Astrocyte (in vitro differentiated cells and primary cell): ENCODE data around the gene POMZP3. TPM values are rescaled to one million over a fixed set of nuclear protein-coding genes. Genes with fewer than 3 reads are reported as not detected.
A peak's percentile ranks its signal among the peaks of the same experiment; 100 is the strongest.
"Not testable (repeated sequence)": the region's sequence is repeated elsewhere in the genome, so short reads cannot be mapped to it uniquely, and the experiment has no call there.

ENCODE experiments used
- DNase-seq: peaks from one replicate; pipeline ENCODE4 v3.0.0-alpha.2; 2010; ENCODE audit warnings: low read depth
- FAIRE-seq: peaks from 2 replicates; lab custom pipeline; 2011; peaks lifted over from hg19 to GRCh38; lab: Jason Lieb, UNC
- H2AFZ ChIP-seq: 2 replicates; pipeline ENCODE4 v1.6.0; 2012; ENCODE audit warnings: low read depth, low read length, inconsistent platforms
- H3K27ac ChIP-seq: 2 replicates; pipeline ENCODE4 v1.5.1; 2011; ENCODE audit warnings: low read depth, low read length, inconsistent platforms
- H3K27me3 ChIP-seq: 2 replicates; pipeline ENCODE4 v1.6.0; 2011; ENCODE audit warnings: low read length, inconsistent platforms; ENCODE audit not compliant: insufficient read depth
- H3K36me3 ChIP-seq: 2 replicates; pipeline ENCODE4 v1.5.1; 2011; ENCODE audit warnings: low read length, inconsistent platforms; ENCODE audit not compliant: insufficient read depth
- H3K4me1 ChIP-seq: 2 replicates; pipeline ENCODE4 v1.5.1; 2011; ENCODE audit warnings: low read length, inconsistent platforms; ENCODE audit not compliant: insufficient read depth
- H3K4me2 ChIP-seq: 2 replicates; pipeline ENCODE4 v1.6.0; 2012; ENCODE audit warnings: low read length, inconsistent platforms
- H3K4me3 ChIP-seq: 2 replicates; pipeline ENCODE4 v1.5.1; 2011; ENCODE audit warnings: low read depth, mild to moderate bottlenecking, low read length, inconsistent platforms; ENCODE audit not compliant: insufficient read depth
- H3K79me2 ChIP-seq: 2 replicates; pipeline ENCODE4 v1.6.0; 2012; ENCODE audit warnings: mild to moderate bottlenecking, low read length, inconsistent platforms; ENCODE audit not compliant: insufficient read depth
- H3K9ac ChIP-seq: 2 replicates; pipeline ENCODE4 v1.6.0; 2012; ENCODE audit warnings: mild to moderate bottlenecking, low read length, inconsistent platforms
- H3K9me3 ChIP-seq: 2 replicates; pipeline ENCODE4 v1.5.1; 2012; ENCODE audit warnings: low read depth, mild to moderate bottlenecking, low read length, inconsistent platforms; ENCODE audit not compliant: insufficient read depth
- H4K20me1 ChIP-seq: 2 replicates; pipeline ENCODE4 v1.6.0; 2012; ENCODE audit warnings: low read length, inconsistent platforms; ENCODE audit not compliant: insufficient read depth
- H3K27ac Mint-ChIP-seq: one replicate; pipeline ENCODE4 v1.8.0; 2021; ENCODE audit warnings: mild to moderate bottlenecking, mixed read lengths; ENCODE audit not compliant: unreplicated experiment
- H3K27me3 Mint-ChIP-seq: one replicate; pipeline ENCODE4 v1.8.0; 2021; ENCODE audit warnings: low read depth, mixed read lengths; ENCODE audit not compliant: unreplicated experiment
- H3K36me3 Mint-ChIP-seq: one replicate; pipeline ENCODE4 v1.8.0; 2021; ENCODE audit warnings: low read depth, mixed read lengths; ENCODE audit not compliant: unreplicated experiment
- H3K4me1 Mint-ChIP-seq: one replicate; pipeline ENCODE4 v1.8.0; 2021; ENCODE audit warnings: low read depth, mixed read lengths; ENCODE audit not compliant: unreplicated experiment
- H3K4me3 Mint-ChIP-seq: one replicate; pipeline ENCODE4 v1.8.0; 2021; ENCODE audit warnings: mild to moderate bottlenecking, moderate library complexity, mixed read lengths; ENCODE audit not compliant: unreplicated experiment
- H3K9me3 Mint-ChIP-seq: one replicate; pipeline ENCODE4 v1.8.0; 2021; ENCODE audit warnings: mild to moderate bottlenecking, mixed read lengths; ENCODE audit not compliant: unreplicated experiment
- total RNA-seq: library from RNA; stranded (reverse); gene quantifications from 2 replicates; pipeline ENCODE4 v1.2.1, GENCODE V29; 2021
- TF ChIP-seq, protein P1 (sequence below): IDR thresholded peaks from 2 replicates; pipeline ENCODE4 v1.5.1; 2011; ENCODE audit warnings: low read depth, mild to moderate bottlenecking, inconsistent platforms, low read length, moderate library complexity; ENCODE audit not compliant: insufficient read depth

Gene POMZP3
- total RNA-seq, 1 donor from 2014 or later: 10.1 TPM

DNA sequence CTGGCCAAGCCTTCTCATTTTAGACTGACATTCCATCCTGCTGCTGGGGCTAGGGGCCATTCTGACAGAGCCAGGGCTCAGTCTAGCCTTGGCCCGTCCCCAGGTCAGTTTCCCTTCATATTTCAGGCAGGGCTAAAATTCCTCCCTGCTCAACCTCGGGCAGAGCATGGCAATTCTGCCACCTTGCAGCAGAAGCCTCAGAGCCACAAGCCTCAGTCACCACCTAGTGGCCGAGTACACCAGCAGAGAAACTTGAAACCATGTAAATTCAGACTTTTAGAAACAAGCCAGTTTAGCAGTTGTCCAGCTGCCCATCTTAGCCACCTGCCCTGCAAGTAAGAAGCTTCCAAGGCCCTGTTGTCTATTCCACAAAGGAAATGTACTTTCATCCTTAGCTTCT lies 13.3 kb downstream of the POMZP3 start:
- H3K27ac Mint-ChIP-seq, H3K36me3 Mint-ChIP-seq, H3K4me2 ChIP-seq, H4K20me1 ChIP-seq, H3K4me1 Mint-ChIP-seq, H3K4me3 Mint-ChIP-seq, H3K36me3 ChIP-seq, H3K27me3 Mint-ChIP-seq, H3K4me1 ChIP-seq, H3K9ac ChIP-seq, H2AFZ ChIP-seq, H3K4me3 ChIP-seq, FAIRE-seq, H3K79me2 ChIP-seq, H3K27ac ChIP-seq, H3K9me3 ChIP-seq, H3K9me3 Mint-ChIP-seq, H3K27me3 ChIP-seq: not testable (repeated sequence)
- TF ChIP-seq, protein P1, sequence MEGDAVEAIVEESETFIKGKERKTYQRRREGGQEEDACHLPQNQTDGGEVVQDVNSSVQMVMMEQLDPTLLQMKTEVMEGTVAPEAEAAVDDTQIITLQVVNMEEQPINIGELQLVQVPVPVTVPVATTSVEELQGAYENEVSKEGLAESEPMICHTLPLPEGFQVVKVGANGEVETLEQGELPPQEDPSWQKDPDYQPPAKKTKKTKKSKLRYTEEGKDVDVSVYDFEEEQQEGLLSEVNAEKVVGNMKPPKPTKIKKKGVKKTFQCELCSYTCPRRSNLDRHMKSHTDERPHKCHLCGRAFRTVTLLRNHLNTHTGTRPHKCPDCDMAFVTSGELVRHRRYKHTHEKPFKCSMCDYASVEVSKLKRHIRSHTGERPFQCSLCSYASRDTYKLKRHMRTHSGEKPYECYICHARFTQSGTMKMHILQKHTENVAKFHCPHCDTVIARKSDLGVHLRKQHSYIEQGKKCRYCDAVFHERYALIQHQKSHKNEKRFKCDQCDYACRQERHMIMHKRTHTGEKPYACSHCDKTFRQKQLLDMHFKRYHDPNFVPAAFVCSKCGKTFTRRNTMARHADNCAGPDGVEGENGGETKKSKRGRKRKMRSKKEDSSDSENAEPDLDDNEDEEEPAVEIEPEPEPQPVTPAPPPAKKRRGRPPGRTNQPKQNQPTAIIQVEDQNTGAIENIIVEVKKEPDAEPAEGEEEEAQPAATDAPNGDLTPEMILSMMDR: peak; percentile 7
- DNase-seq: peak; percentile 28

DNA sequence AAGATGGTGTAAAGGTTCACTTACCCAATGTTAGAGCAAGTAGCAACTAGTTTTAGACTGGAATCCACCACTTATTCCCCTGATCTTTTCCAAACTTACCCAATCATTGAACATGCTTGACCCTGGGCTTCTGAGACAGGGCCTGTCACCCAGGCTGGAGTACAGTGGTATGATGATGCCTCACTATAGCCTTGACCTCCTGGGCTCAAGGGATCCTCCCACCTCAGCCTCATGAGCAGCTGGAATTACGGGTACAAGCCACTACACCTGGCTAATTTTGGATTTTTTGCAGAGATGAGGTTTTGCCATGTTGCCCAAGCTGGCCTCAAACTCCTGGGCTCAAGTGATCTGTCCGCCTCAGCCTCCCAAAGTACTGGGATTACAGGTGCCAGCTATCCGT lies 14.8 kb downstream of the POMZP3 start:
- not testable (repeated sequence) for H3K4me1 ChIP-seq, H3K9ac ChIP-seq, DNase-seq, H3K36me3 Mint-ChIP-seq, H3K9me3 Mint-ChIP-seq, H3K27me3 ChIP-seq, H2AFZ ChIP-seq, FAIRE-seq, H3K4me2 ChIP-seq, H3K27ac ChIP-seq, H3K36me3 ChIP-seq, H3K4me1 Mint-ChIP-seq, H3K27ac Mint-ChIP-seq, H3K4me3 Mint-ChIP-seq, H3K9me3 ChIP-seq, H4K20me1 ChIP-seq, H3K27me3 Mint-ChIP-seq, H3K4me3 ChIP-seq
- H3K79me2 ChIP-seq: peaks cover 11% of the 10 kb centered on the region

DNA sequence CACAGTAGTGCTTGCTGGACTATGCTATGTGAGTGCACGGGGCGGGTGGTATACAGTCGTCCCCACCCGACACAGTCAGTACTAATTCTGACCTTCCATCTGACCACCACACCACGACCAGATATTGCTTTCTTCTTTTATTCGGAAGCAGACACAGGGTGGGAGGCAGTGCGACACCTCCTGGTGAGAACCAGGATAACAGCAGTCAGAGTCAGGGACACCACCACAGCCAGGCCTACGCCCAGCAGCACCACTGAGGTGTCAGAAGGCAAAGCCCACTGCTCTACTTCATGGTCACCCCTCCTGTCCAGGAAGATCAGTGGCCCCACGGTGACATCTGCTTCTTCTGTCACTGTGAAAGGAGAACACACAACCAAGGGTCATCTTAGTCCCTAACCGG lies 17.2 kb downstream of the POMZP3 start:
- not testable (repeated sequence) for H3K4me1 ChIP-seq, H3K27ac Mint-ChIP-seq, H3K4me2 ChIP-seq, H3K27me3 Mint-ChIP-seq, H3K9me3 ChIP-seq, H3K27me3 ChIP-seq, H3K36me3 Mint-ChIP-seq, DNase-seq, H3K9ac ChIP-seq, H4K20me1 ChIP-seq, FAIRE-seq, H3K4me1 Mint-ChIP-seq, H3K27ac ChIP-seq, H3K9me3 Mint-ChIP-seq, H3K4me3 ChIP-seq, H3K36me3 ChIP-seq, H3K4me3 Mint-ChIP-seq, H2AFZ ChIP-seq
- peaks cover 11% of the 10 kb centered on the region for H3K79me2 ChIP-seq

DNA sequence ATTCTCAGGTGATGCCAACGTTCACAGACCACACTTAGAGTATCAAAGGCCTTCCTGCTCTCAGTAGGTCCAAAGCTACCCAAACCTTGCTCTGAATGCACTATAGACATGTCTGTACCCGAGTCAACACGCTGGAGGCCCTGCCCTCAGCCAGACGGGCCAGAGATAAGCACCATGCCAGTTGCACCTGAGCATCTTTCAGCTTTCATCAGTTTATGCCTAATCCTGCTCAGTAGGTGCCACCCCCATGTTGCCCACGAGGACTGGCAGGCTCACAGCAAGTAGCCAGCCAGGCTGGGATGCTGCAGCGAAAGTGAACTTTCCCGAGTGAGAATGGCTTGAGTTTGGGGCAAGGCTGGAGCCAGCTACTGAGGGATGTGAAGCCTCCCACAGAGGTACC lies 18.6 kb downstream of the POMZP3 start:
- not testable (repeated sequence) for DNase-seq, H3K4me2 ChIP-seq, H3K27me3 ChIP-seq, FAIRE-seq, H3K27ac Mint-ChIP-seq, H3K9me3 ChIP-seq, H3K36me3 Mint-ChIP-seq, H3K4me1 Mint-ChIP-seq, H3K36me3 ChIP-seq, H4K20me1 ChIP-seq, H3K27ac ChIP-seq, H2AFZ ChIP-seq, H3K9me3 Mint-ChIP-seq, H3K4me1 ChIP-seq, H3K4me3 ChIP-seq, H3K4me3 Mint-ChIP-seq, H3K9ac ChIP-seq, H3K27me3 Mint-ChIP-seq
- peaks cover 11% of the 10 kb centered on the region for H3K79me2 ChIP-seq

DNA sequence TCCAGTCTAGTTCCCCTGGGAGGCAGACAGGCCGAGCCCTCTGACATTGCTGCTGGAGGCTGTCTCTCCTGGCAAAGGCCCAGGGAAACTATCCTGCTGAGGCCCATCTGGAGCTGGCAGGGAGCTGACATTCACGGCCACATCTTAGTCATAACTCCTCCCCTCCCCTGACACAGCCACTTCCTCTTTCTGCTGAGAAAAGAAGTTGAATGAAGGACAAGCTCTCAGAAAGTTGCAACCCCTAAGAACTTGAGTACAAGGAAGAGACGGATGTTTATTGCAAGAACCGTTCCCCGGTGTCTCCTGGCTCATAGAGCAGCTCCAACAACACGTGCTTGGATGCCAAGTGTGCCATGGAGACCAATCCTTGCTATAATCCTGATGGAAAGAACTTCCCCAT lies 21.1 kb downstream of the POMZP3 start:
- peak overlapping the region; percentile 62 for H3K4me2 ChIP-seq
- H3K9ac ChIP-seq, H2AFZ ChIP-seq, H3K27me3 ChIP-seq, H4K20me1 ChIP-seq, H3K9me3 ChIP-seq, H3K9me3 Mint-ChIP-seq, H3K27ac Mint-ChIP-seq, H3K27me3 Mint-ChIP-seq, H3K36me3 ChIP-seq, H3K4me1 Mint-ChIP-seq, H3K79me2 ChIP-seq, H3K4me1 ChIP-seq, H3K4me3 Mint-ChIP-seq, H3K36me3 Mint-ChIP-seq, H3K4me3 ChIP-seq: not testable (repeated sequence)
- H3K27ac ChIP-seq: peak overlapping the region; percentile 19
- DNase-seq: peak; percentile 71
- FAIRE-seq: peak; percentile 92

DNA sequence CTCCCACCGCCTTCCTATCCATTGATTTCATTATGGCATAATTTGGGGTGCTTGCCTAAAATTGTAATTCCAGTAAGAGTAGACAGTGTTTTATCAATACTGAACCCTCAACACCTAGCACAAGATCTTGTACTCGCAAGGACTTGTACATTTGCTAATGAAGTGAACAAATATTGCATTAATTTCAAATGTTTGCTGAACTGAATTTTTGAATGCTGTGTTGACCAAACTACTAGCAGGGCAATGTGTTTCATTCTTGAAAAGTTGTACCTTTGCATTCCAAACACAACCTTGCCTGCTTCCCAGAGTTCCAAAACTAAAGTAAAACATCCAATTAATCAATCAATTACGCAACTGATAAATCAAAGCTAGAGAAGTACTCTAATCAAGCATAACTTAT lies 26.4 kb downstream of the POMZP3 start:
- H3K36me3 ChIP-seq, H3K4me1 ChIP-seq, H3K27ac ChIP-seq, H3K9me3 ChIP-seq, H3K9me3 Mint-ChIP-seq, H3K4me3 ChIP-seq, H3K27me3 Mint-ChIP-seq, H3K4me2 ChIP-seq, H3K9ac ChIP-seq, H3K36me3 Mint-ChIP-seq, H3K79me2 ChIP-seq, H3K27me3 ChIP-seq, H4K20me1 ChIP-seq, H2AFZ ChIP-seq, DNase-seq, H3K4me3 Mint-ChIP-seq: not testable (repeated sequence)
- peak; percentile 60 for FAIRE-seq
- Mint-ChIP-seq H3K27ac (peak overlapping the region; percentile 85), H3K4me1 (peaks cover 13% of the 10 kb centered on the region)
